Stimulated activated CD4-positive, alpha-beta T cell treated with anti-CD3 and anti-CD28 coated beads, Interleukin-4, amount 100 ng/mL, for 24 hours (primary cell): ENCODE results near the gene UMODL1.

Experiments
- DNase-seq: peaks from one replicate; pipeline ENCODE4 v3.0.0-alpha.2; 2020

UMODL1 gene, protein sequence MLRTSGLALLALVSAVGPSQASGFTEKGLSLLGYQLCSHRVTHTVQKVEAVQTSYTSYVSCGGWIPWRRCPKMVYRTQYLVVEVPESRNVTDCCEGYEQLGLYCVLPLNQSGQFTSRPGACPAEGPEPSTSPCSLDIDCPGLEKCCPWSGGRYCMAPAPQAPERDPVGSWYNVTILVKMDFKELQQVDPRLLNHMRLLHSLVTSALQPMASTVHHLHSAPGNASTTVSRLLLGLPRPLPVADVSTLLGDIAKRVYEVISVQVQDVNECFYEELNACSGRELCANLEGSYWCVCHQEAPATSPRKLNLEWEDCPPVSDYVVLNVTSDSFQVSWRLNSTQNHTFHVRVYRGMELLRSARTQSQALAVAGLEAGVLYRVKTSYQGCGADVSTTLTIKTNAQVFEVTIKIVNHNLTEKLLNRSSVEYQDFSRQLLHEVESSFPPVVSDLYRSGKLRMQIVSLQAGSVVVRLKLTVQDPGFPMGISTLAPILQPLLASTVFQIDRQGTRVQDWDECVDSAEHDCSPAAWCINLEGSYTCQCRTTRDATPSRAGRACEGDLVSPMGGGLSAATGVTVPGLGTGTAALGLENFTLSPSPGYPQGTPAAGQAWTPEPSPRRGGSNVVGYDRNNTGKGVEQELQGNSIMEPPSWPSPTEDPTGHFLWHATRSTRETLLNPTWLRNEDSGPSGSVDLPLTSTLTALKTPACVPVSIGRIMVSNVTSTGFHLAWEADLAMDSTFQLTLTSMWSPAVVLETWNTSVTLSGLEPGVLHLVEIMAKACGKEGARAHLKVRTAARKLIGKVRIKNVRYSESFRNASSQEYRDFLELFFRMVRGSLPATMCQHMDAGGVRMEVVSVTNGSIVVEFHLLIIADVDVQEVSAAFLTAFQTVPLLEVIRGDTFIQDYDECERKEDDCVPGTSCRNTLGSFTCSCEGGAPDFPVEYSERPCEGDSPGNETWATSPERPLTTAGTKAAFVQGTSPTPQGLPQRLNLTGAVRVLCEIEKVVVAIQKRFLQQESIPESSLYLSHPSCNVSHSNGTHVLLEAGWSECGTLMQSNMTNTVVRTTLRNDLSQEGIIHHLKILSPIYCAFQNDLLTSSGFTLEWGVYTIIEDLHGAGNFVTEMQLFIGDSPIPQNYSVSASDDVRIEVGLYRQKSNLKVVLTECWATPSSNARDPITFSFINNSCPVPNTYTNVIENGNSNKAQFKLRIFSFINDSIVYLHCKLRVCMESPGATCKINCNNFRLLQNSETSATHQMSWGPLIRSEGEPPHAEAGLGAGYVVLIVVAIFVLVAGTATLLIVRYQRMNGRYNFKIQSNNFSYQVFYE

DNA sequence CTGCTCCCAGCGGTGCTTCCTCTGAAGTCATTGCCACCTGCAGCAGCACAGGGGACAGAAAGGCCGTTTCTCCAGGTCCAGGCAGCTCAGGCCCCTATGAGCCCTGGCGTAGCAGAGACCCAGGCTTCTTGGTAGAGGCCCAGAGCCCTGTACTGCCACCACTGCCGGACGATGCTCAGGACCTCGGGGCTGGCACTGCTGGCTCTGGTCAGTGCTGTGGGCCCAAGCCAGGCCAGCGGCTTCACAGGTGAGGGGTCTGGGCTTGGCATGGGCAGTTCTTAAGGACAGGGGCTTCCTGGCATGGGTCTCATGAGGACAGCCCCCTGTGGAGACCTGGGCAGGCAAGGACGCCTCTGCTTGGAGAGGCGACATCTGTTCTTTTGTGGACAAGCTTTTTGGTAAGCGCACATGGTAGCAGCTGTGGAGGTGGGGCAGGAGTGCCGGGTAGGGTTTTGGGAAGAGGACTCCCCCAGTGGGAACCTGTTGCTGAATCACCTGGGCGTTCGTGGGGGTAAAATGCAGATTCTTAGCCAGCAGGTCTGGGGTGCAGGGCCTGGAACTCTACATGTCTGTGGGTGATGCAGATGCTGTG lies at the start of gene UMODL1:
Gene UMODL1 (plus strand): TSS at position 172 of the 592 bp plus-strand sequence. CDS start 0 bp downstream, at position 172.
- DNase-seq, result no peak

DNA sequence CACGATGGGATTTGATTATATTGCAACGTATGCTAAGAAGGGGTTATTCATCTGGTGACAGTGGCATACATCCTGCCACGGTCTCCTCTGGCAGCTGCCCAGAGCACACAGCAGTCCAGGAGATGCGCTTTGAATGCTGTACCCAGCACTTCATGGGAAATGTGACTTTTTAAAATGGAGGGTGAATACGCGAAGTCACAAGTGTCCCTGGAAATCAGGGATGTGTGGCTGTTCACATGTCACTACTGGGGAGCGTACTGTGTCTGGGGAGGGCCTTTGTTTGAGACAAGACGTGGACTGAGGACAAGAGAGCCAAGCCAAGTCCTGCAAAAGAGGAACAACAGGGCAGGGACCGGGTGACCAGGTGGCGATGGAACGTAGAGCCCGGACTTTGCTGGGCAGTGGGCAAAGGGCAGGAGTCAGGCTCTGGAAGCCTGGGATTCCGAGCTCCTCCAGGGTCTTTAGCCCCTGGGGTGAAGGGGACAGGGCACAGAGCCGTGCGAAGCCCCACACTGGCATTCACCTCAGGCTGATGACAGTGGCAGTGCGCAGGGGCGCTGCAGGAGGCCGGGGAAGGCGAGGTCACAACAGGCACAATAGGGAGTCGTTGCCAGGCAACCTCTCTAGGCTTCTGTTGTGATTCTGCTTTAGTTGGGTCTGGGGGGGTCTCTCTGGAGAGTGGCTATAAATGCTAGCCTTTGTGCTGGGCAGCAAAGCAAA lies 49.6 kb upstream of the UMODL1 start:
- DNase-seq, result no peak

DNA sequence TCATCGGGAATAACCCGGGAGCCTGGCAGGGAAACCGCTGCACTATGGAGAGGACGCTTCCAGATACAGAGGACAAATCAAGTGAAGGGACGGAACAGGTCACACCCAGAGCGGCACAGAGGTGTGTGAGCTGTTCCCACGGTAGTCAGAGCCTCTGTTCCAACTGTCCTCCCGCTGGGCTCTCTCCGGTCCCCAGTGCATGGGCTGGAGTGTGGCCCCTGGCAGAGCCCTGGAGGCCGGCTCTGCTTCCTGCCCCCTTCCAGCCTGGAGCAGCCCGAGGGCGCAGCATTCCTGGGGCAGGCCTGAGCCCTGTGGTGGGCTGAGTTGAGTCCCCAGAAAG lies 49.1 kb upstream of the UMODL1 start:
- DNase-seq, result no peak

GRCh38 chr21:42022906-42023305 lies 48.2 kb upstream of the UMODL1 start:
- DNase-seq, result no peak

DNA sequence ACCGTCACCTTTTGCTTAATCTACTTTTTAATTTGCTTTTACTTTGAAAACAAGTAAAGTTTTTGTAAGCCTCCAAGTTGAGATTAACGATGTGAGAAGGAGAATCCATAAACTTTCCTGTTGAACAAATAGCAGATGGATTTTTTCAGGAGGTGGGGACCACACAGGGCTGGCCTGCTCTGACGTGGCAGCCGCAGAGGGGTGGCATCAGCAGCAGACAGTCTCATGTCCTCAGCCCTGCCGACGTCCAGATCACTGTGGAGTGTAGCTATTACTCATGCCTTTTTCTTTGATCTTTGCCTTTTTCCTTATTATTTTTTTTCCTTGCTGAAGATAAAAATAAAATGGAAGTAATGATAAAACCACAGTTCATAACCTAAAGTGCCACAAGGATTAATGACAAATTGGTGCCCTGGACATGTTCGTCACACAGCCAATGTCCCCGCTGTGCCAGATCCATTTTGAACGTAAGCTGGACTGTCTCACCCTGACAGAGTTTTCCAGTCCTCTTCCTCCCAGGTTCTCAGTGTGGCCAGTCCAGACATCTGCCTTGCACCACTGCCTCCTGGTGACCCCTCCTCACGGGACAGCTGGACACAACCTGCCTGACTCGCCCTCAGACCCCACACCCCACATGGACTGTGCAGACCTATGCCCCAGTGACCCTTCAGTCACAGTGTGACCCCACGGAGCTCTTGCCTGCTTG lies 45.6 kb upstream of the UMODL1 start:
- DNase-seq, result no peak

GRCh38 chr21:42026082-42026435 lies 45.1 kb upstream of the UMODL1 start:
- DNase-seq, result no peak

DNA sequence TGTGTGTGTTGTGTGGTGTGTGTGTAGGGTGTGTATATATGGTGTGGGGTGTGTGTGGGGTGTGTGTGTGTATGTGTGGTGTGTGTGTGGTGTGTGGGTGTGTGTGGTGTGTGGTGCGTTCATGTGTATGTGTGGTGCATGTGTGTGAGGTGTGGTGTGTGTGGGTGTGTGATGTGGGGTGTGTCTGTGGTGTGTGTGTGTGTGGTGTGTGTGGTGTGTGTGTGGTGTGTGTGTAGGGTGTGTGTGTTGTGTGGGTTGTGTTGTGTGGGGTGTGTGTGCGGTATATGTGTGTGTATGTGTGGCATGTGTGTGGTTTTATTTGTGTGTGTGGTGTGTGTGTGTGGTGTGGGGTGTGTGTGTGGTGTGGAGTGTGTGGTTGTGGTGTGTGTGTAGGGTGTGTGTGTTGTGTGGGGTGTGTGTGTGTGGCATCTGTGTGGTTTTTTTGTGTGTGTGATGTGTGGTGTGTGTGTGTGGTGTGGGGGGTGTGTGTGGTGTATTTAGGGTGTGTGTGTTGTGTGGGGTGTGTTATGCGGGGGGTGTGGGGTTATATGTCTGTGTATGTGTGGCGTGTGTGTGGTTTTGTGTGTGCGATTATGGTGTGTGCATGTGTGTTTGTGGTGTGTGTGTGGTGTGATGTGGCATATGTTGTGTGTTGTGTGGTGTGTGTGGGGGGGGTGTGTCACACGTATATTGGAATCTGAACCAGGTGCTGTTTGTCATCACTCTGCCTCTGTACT lies 43.9 kb upstream of the UMODL1 start:
- no peak for DNase-seq

- DNase-seq, result no peak
Measured at GRCh38 chr21:42027822-42028765, 43.0 kb upstream of the UMODL1 start.

- no peak for DNase-seq
Measured at GRCh38 chr21:42028766-42029425, 42.2 kb upstream of the UMODL1 start.

GRCh38 chr21:42030311-42030710 lies 40.8 kb upstream of the UMODL1 start:
- no peak for DNase-seq

- no peak for DNase-seq
Measured at GRCh38 chr21:42031241-42031640, 39.9 kb upstream of the UMODL1 start.

- DNase-seq, result no peak
Measured at GRCh38 chr21:42031816-42032215, 39.3 kb upstream of the UMODL1 start.

DNA sequence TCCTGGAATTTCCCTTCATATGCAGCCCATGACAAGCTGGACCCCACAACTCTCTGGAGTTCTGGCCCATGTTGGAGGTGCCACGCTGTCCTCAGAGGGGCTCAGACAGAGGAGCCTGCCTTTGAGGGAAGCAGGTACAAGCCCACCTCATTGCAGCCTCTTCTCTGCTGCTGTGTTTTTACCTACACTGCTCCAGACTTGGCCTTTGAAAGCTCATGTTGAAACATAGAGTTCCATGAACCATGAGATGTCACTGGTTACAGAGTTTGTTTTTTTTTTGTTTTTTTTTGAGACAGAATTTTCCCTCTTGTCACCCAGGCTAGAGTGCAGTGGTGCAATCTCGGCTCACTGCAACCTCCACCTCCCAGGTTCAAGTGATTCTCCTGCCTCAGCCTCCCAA lies 38.9 kb upstream of the UMODL1 start:
- DNase-seq, result no peak

- DNase-seq, result no peak
Measured at GRCh38 chr21:42032968-42033367, 38.1 kb upstream of the UMODL1 start.

DNA sequence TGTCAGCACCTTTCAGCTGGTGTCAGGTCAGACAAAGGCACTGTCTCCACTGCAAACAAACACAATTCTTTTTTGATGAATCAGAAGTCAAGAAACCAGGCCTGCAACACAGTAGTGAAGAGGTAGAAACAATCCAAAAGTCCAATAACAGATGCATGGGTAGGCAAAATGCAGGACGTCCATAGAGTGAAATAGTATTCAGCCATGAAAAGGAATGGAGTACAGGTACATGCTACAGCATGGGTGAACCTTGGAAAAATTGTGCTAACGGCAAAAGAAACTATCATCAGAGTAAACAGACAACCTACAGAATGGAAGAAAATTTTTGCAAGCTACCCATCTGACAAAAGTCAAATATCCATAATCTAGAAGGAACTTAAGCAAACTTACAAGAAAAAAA lies 34.8 kb upstream of the UMODL1 start:
- DNase-seq, result no peak

GRCh38 chr21:42037516-42037915 lies 33.6 kb upstream of the UMODL1 start:
- DNase-seq, result no peak

DNA sequence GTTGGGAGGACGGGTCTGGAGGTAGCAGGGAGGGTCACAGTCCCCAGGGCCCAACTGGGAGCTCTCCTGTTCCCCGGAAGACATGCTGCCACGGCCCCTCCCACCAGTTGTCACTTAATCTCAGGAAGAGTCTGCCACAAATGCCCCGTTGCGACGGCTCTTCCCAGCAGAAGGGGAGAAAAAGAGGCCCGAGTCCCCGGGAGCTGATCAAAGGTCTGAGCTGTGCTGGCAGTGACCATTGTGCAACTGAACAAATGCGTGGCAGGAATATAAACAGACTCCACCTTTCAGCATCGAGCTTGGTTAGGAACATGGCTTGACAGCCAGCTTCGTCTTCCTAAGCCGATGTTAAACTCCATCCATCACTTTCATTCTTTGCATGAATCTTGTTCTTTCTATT lies 33.2 kb upstream of the UMODL1 start:
- DNase-seq, result no peak

- no peak for DNase-seq
Measured at GRCh38 chr21:42038393-42038792, 32.7 kb upstream of the UMODL1 start.

GRCh38 chr21:42038826-42039425 lies 32.2 kb upstream of the UMODL1 start:
- DNase-seq, result no peak
